Fibroblast of peridontal ligament (primary cell): ENCODE results near the gene ZNF691.
"Not testable (repeated sequence)": the region's sequence is repeated elsewhere in the genome, so short reads cannot be mapped to it uniquely, and the experiment has no call there.

Experiments used
- DNase-seq: peaks from one replicate; pipeline ENCODE4 v3.0.0-alpha.2; 2010; ENCODE audit errors: extremely low read depth

ZNF691 gene

GRCh38 chr1:42846257-42847110, at the start of gene ZNF691:
TSS of gene ZNF691 (plus strand) at chr1:42846613. CDS start at chr1:42849659, 3,046 bp downstream.
- peak; percentile 97 for DNase-seq

- no peak for DNase-seq
These were observed 49.0 kb upstream of the ZNF691 start for GRCh38 chr1:42797414-42797813.

GRCh38 chr1:42797979-42798378, 48.4 kb upstream of the ZNF691 start:
- DNase-seq = no peak

GRCh38 chr1:42801832-42802473, 44.5 kb upstream of the ZNF691 start:
- DNase-seq = peak; percentile 11

- no peak for DNase-seq
These were observed 40.2 kb upstream of the ZNF691 start for GRCh38 chr1:42806171-42806570.

- no peak for DNase-seq
These were observed 39.8 kb upstream of the ZNF691 start for GRCh38 chr1:42806593-42806992.

- no peak for DNase-seq
These were observed 39.3 kb upstream of the ZNF691 start for GRCh38 chr1:42807056-42807668.

- not testable (repeated sequence) for DNase-seq
These were observed 31.6 kb upstream of the ZNF691 start for GRCh38 chr1:42814815-42815214.

- DNase-seq = peak; percentile 24
These were observed 30.4 kb upstream of the ZNF691 start for GRCh38 chr1:42815941-42816584.

GRCh38 chr1:42816585-42817439, 29.6 kb upstream of the ZNF691 start, which contains the start of the genes ERMAP and SVBP:
TSS of gene ERMAP (plus strand) at chr1:42817122. CDS start at chr1:42830449, 13,327 bp downstream.
TSS of gene SVBP (minus strand) at chr1:42817397. CDS start at chr1:42816544, 853 bp downstream.
- peak; percentile 77 for DNase-seq

GRCh38 chr1:42817440-42817767, 29.0 kb upstream of the ZNF691 start:
- no peak for DNase-seq

GRCh38 chr1:42817976-42818375, 28.4 kb upstream of the ZNF691 start:
- no peak for DNase-seq

- no peak for DNase-seq
These were observed 25.6 kb upstream of the ZNF691 start for GRCh38 chr1:42820813-42821212.

GRCh38 chr1:42821690-42822089, 24.7 kb upstream of the ZNF691 start:
- DNase-seq = no peak

GRCh38 chr1:42822800-42823392, 23.5 kb upstream of the ZNF691 start:
- peak; percentile 67 for DNase-seq

- no peak for DNase-seq
These were observed 21.9 kb upstream of the ZNF691 start for GRCh38 chr1:42824481-42825035.

- no peak for DNase-seq
These were observed 21.2 kb upstream of the ZNF691 start for GRCh38 chr1:42825036-42825851.

- DNase-seq = no peak
These were observed 15.8 kb upstream of the ZNF691 start for GRCh38 chr1:42830631-42831030.

GRCh38 chr1:42831273-42831672, 15.1 kb upstream of the ZNF691 start:
- DNase-seq = no peak
